SU-DHL-6 (cell line): ENCODE measurements around the gene OR6B1.

Experiments
- CTCF ChIP-seq: fragments of 200-600 bp; sonication (generic); IDR thresholded peaks from one replicate; pipeline ENCODE4 v1.5.1; 2017; ENCODE audit warnings: antibody characterized with exemption, mild to moderate bottlenecking, low read length, moderate library complexity; ENCODE audit not compliant: insufficient read depth, poor library complexity, severe bottlenecking
- EZH2phosphoT487 ChIP-seq: fragments of 200-600 bp; sonication (generic), shearing (Covaris generic); conservative IDR thresholded peaks from 2 replicates; pipeline ENCODE4 v1.6.1; 2018; ENCODE audit warnings: mild to moderate bottlenecking, antibody characterized with exemption, low read length, moderate library complexity, mixed read lengths

DNA sequence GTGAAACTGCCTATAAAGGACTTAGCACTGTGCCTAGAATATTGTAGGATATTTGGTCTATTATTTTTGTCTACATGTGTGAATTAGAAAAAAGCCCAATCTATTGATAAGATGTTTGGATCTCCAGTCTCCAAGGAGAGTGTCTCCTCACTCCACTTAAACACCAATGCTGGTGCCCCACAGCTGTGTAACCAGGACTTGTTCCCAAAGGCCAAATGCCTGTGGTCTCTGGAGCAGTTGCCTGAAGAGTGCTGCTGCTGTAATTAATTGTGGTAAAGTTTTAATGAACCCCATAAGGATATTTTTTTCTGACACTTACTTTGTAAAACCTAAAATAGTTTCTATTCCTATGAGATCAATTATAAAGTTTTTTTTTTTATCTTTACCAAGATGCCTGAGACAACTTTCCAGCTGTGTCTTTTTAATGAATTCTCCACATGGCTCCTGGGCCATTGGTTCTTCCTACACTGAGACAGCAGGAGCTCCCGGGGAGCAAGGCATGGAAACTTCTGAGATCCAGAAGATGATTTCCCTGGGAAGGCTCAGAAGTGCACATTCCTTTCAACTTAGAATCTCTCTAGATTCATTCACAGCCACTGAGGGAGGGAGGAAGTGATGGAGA is 37.4 kb downstream of the OR6B1 start:
- TF ChIP-seq CTCF (no peak), EZH2phosphoT487 (no peak)
